IMR-90 (cell line): ENCODE results near the gene FAM83G. TPM values are rescaled to one million over a fixed set of nuclear protein-coding genes. Genes with fewer than 3 reads are reported as not detected.

ENCODE experiments used
- ATAC-seq: fragments of 200-7000 bp; cut with Tn5 transposase; 2 replicates; pipeline ENCODE4 v1.9.1; 2020; ENCODE audit warnings: low read depth, mild to moderate bottlenecking, moderate library complexity
- BruUV-seq: library from RNA; stranded (reverse); fragments of 400-500 nt; replicated peaks from 2 replicates; lab custom pipeline; 2021; lab: Mats Ljungman, UMichigan
- CTCF ChIA-PET: fragments of 300-600 bp; formaldehyde crosslinking; extraction: SDS; loops from one replicate; lab custom pipeline; 2021; ENCODE audit warnings: antibody characterized with exemption; lab: Yijun Ruan, JAX
- POLR2A ChIA-PET: fragments of 300-600 bp; sonication (Branson Sonifier 250); formaldehyde crosslinking; loops from one replicate; lab custom pipeline; 2022; ENCODE audit warnings: antibody characterized with exemption; ENCODE audit not compliant: unreplicated experiment; lab: Charles Lee
- DNase-seq: peaks from one replicate; pipeline ENCODE4 v3.0.0; 2013
- H2AFZ ChIP-seq: replicated peaks from 2 replicates; pipeline ENCODE3; 2013; ENCODE audit warnings: low read length, mild to moderate bottlenecking; ENCODE audit not compliant: poor library complexity
- H2AK5ac ChIP-seq: 2 replicates; pipeline ENCODE4 v1.6.1; 2013; ENCODE audit warnings: low read depth, low read length, inconsistent platforms
- H2AK9ac ChIP-seq: replicated peaks from 2 replicates; pipeline ENCODE3; 2013; ENCODE audit warnings: mild to moderate bottlenecking, low read depth, low read length, moderate library complexity; ENCODE audit not compliant: poor library complexity
- H2BK120ac ChIP-seq: 2 replicates; pipeline ENCODE4 v1.6.1; 2013; ENCODE audit warnings: low read depth, low read length, inconsistent platforms
- H2BK15ac ChIP-seq: 3 replicates; pipeline ENCODE4 v1.6.1; 2013; ENCODE audit warnings: low read depth, low read length, inconsistent platforms
- H2BK20ac ChIP-seq: 2 replicates; pipeline ENCODE4 v1.6.1; 2013; ENCODE audit warnings: low read depth, mild to moderate bottlenecking, inconsistent platforms, low read length, moderate library complexity
- H2BK5ac ChIP-seq: 2 replicates; pipeline ENCODE4 v1.6.1; 2013; ENCODE audit warnings: mild to moderate bottlenecking, low read depth, low read length, inconsistent platforms; ENCODE audit not compliant: poor library complexity, severe bottlenecking
- H3K14ac ChIP-seq: replicated peaks from 2 replicates; pipeline ENCODE4 v1.6.1; 2013; ENCODE audit warnings: low read depth, low read length, inconsistent platforms
- H3K18ac ChIP-seq: 2 replicates; pipeline ENCODE4 v1.6.1; 2013; ENCODE audit warnings: low read depth, low read length, control low read depth
- H3K23ac ChIP-seq: 2 replicates; pipeline ENCODE4 v1.6.1; 2013; ENCODE audit warnings: low read depth, low read length, inconsistent platforms
- H3K27ac ChIP-seq: 2 replicates; pipeline ENCODE4 v1.5.1; 2013; ENCODE audit warnings: mild to moderate bottlenecking, control low read depth, low read length; ENCODE audit not compliant: insufficient read depth
- H3K27me3 ChIP-seq: 2 replicates; pipeline ENCODE4 v1.6.1; 2013; ENCODE audit warnings: low read length; ENCODE audit not compliant: control insufficient read depth, insufficient read depth
- H3K36me3 ChIP-seq: 2 replicates; pipeline ENCODE4 v1.6.1; 2013; ENCODE audit warnings: low read length, mixed read lengths; ENCODE audit not compliant: control insufficient read depth, insufficient read depth
- H3K4ac ChIP-seq: 2 replicates; pipeline ENCODE4 v1.6.1; 2013; ENCODE audit warnings: low read depth, low read length, inconsistent platforms
- H3K4me1 ChIP-seq: 2 replicates; pipeline ENCODE4 v1.6.1; 2013; ENCODE audit warnings: low read length, mixed read lengths; ENCODE audit not compliant: control insufficient read depth, insufficient read depth
- H3K4me2 ChIP-seq: 2 replicates; pipeline ENCODE4 v1.6.1; 2013; ENCODE audit warnings: low read depth, mild to moderate bottlenecking, control low read depth, low read length, moderate library complexity
- H3K4me3 ChIP-seq: 2 replicates; pipeline ENCODE4 v1.5.1; 2013; ENCODE audit warnings: low read depth, mild to moderate bottlenecking, control low read depth, low read length, moderate library complexity; ENCODE audit not compliant: insufficient read depth
- H3K56ac ChIP-seq: 2 replicates; pipeline ENCODE4 v1.6.1; 2013; ENCODE audit warnings: low read length, inconsistent platforms; ENCODE audit not compliant: insufficient read depth; ENCODE audit errors: extremely low read depth
- H3K79me1 ChIP-seq, 2 experiments: 2 replicates each; pipeline ENCODE4 v1.6.1; 2013; ENCODE audit warnings: low read length in 2 of 2, inconsistent platforms in 1 of 2, low read depth in 1 of 2
- H3K9ac ChIP-seq: 2 replicates; pipeline ENCODE4 v1.6.1; 2013; ENCODE audit warnings: low read depth, low read length, control low read depth
- H3K9me1 ChIP-seq: 2 replicates; pipeline ENCODE4 v1.6.1; 2013; ENCODE audit warnings: low read length, inconsistent platforms; ENCODE audit not compliant: insufficient read depth
- H3K9me3 ChIP-seq: 2 replicates; pipeline ENCODE4 v1.6.1; 2013; ENCODE audit warnings: low read length; ENCODE audit not compliant: control insufficient read depth, insufficient read depth
- H4K20me1 ChIP-seq: 2 replicates; pipeline ENCODE4 v1.6.1; 2013; ENCODE audit warnings: low read length, inconsistent platforms; ENCODE audit not compliant: insufficient read depth
- H4K5ac ChIP-seq: 2 replicates; pipeline ENCODE4 v1.6.1; 2013; ENCODE audit warnings: mild to moderate bottlenecking, low read depth, low read length, control low read depth
- H4K8ac ChIP-seq, 2 experiments: 2 replicates each; pipeline ENCODE4 v1.6.1; 2013; ENCODE audit warnings: low read depth in 2 of 2, low read length in 2 of 2, control low read depth in 1 of 2, inconsistent platforms in 1 of 2
- H4K91ac ChIP-seq: 2 replicates; pipeline ENCODE4 v1.6.1; 2013; ENCODE audit warnings: low read depth, low read length, inconsistent platforms; ENCODE audit not compliant: insufficient read depth
- CEBPB ChIP-seq: IDR thresholded peaks from 2 replicates; pipeline ENCODE4 v1.6.1; 2012; ENCODE audit warnings: low read depth, low read length, improper control_type of control experiment
- CHD1 ChIP-seq: IDR thresholded peaks from 2 replicates; pipeline ENCODE4 v1.6.1; 2012; ENCODE audit warnings: low read depth, low read length, improper control_type of control experiment
- FOS ChIP-seq: fragments of 150-350 bp; IDR thresholded peaks from 2 replicates; pipeline ENCODE4 v1.6.1; 2016; ENCODE audit warnings: low read depth, low read length
- MAFK ChIP-seq: IDR thresholded peaks from 2 replicates; pipeline ENCODE4 v1.6.1; 2012; ENCODE audit warnings: low read depth, low read length, improper control_type of control experiment
- MAZ ChIP-seq: IDR thresholded peaks from 2 replicates; pipeline ENCODE4 v1.6.1; 2012; ENCODE audit warnings: low read depth, mild to moderate bottlenecking, low read length, improper control_type of control experiment, moderate library complexity, borderline replicate concordance
- POLR2A ChIP-seq: IDR thresholded peaks from 2 replicates; pipeline ENCODE4 v1.6.1; 2012; ENCODE audit warnings: mild to moderate bottlenecking, low read depth, low read length
- RAD21 ChIP-seq: IDR thresholded peaks from 2 replicates; pipeline ENCODE4 v1.6.1; 2012; ENCODE audit warnings: low read length, improper control_type of control experiment
- WGBS, 2 experiments: methylation state at CpG; one replicate each; pipeline versions ENCODE4 v1.1.5 to v1.1.7; 2013; ENCODE audit warnings: missing lambda C conversion rate in 2 of 2; ENCODE audit not compliant: insufficient read length in 1 of 2; ENCODE audit errors: extremely low coverage in 2 of 2; 5-methylcytosine and 5-hydroxymethylcytosine counted together
- dilution Hi-C: fragments of 300-500 bp; cut with HindIII; formaldehyde crosslinking; loops from one replicate; pipeline ENCODE4 v1.14.3; 2018; ENCODE audit warnings: low sequenced_read_pairs; ENCODE audit not compliant: unreplicated experiment
- in situ Hi-C: fragments of 300-500 bp; cut with MboI; formaldehyde crosslinking; loops from 3 replicates; pipeline ENCODE4 v1.14.3; 2019; ENCODE audit warnings: low sequenced_read_pairs, inconsistent platforms, mixed read lengths
- intact Hi-C: fragments of 100-400 bp; cut with micrococcal nuclease; formaldehyde crosslinking; loops from 2 replicates; pipeline ENCODE4 v1.10.0; 2022
- polyA plus RNA-seq, 3 experiments: library from polyadenylated mRNA; depleted of rRNA; stranded (reverse); fragments of >200 nt; gene quantifications; 2 replicates each; pipeline ENCODE4 v1.2.3, GENCODE V29; 2012; ENCODE audit warnings: low replicate concordance in 1 of 3
- total RNA-seq: library from RNA; depleted of rRNA; stranded (reverse); fragments of >200 nt; gene quantifications from 2 replicates; pipeline ENCODE4 v1.2.3, GENCODE V29; 2012

The FAM83G gene
- total and polyA plus RNA-seq, 2 of the 4 experiments (the other 2 are of a cell fraction) = 9.5 to 12.6 TPM

DNA sequence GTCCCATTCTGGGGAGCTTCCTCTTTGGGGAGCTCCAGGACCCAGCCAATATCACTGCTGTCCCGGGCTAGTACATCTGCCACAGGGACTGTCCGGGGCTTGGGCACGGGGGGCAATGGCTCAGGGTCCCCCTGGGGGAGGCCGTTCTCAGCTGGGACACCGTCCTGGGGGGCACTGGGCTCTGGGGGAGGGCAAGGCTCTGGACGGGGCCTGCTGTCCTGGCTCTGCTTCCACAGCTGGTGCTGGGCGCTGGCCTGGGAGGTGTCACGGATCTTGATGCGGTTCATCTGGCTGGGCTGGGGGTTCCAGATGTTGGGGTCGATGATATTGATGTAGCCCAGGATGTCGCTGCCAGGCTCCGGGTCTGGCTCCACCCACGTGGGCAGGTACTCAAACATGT lies 26.5 kb downstream of the FAM83G start:
- no peak overlapping the region for H3K14ac ChIP-seq
- no peak overlapping the region for H3K23ac ChIP-seq
- no peak overlapping the region for H2BK5ac ChIP-seq
- no peak for ATAC-seq
- no peak overlapping the region for H3K4me2 ChIP-seq
- H2AFZ ChIP-seq = no peak overlapping the region
- H3K9me3 ChIP-seq = no peaks in the 10 kb centered on the region
- H2BK20ac ChIP-seq = no peak overlapping the region
- H3K4me1 ChIP-seq = peaks cover 19% of the 10 kb centered on the region
- no peak overlapping the region for H3K18ac ChIP-seq
- CTCF ChIA-PET = no interaction called here
- WGBS, 2 experiments = 87% methylated on average over 3 of the region's 13 CpGs; no CpG with 5 or more reads in 1 of the 2 experiments
- no peaks in the 10 kb centered on the region for H3K27me3 ChIP-seq
- POLR2A ChIA-PET = no interaction called here
- H3K56ac ChIP-seq = no peak overlapping the region
- in situ Hi-C loops = no loop called here
- no peak overlapping the region for H3K4ac ChIP-seq
- H4K8ac ChIP-seq = no peak overlapping the region
- H3K79me1 ChIP-seq = peaks cover 13 to 46% of the 10 kb centered on the region in 2 experiments
- peaks cover 35% of the 10 kb centered on the region for H3K36me3 ChIP-seq
- dilution Hi-C loops = no loop called here
- H3K9me1 ChIP-seq = peaks cover 17% of the 10 kb centered on the region
- H3K27ac ChIP-seq = no peak overlapping the region
- peak overlapping the region; percentile 3 for H2AK9ac ChIP-seq
- no peak for TF ChIP-seq FOS
- no peak for TF ChIP-seq CEBPB
- no peak for TF ChIP-seq CHD1
- no peak for TF ChIP-seq POLR2A
- TF ChIP-seq MAFK = no peak
- TF ChIP-seq RAD21 = no peak
- no peak for TF ChIP-seq MAZ
- no peak overlapping the region for H2AK5ac ChIP-seq
- no peak overlapping the region for H4K91ac ChIP-seq
- H4K20me1 ChIP-seq = no peaks in the 10 kb centered on the region
- no peak overlapping the region for H4K5ac ChIP-seq
- H3K4me3 ChIP-seq = no peak overlapping the region
- no peak overlapping the region for H2BK15ac ChIP-seq
- no peak overlapping the region for H2BK120ac ChIP-seq
- no peak for DNase-seq
- intact Hi-C loops = no loop called here
- BruUV-seq = no TSS peak
- no peak overlapping the region for H3K9ac ChIP-seq
